SK-N-SH (cell line): ENCODE measurements around the gene OSGIN1. TPM values are rescaled to one million over a fixed set of nuclear protein-coding genes. Genes with fewer than 3 reads are reported as not detected.

Experiments
- CTCF ChIA-PET: fragments of 300-600, 350-600 bp; formaldehyde crosslinking; extraction: SDS; loops from one replicate; lab custom pipeline; 2021; lab: Yijun Ruan, JAX
- POLR2A ChIA-PET: fragments of 350-600 bp; sonication (Branson Sonifier 250); formaldehyde crosslinking; extraction: SDS; loops from one replicate; lab custom pipeline; 2020; ENCODE audit warnings: antibody characterized with exemption, inconsistent platforms; lab: Yijun Ruan, JAX
- DNase-seq: peaks from one replicate; pipeline ENCODE4 v3.0.0; 2012
- H2AFZ ChIP-seq: fragments of 200-600 bp; sonication (generic); 2 replicates; pipeline ENCODE4 v1.8.1; 2016; ENCODE audit warnings: antibody characterized with exemption, mild to moderate bottlenecking, low read depth
- H3F3A ChIP-seq: fragments of 200-600 bp; sonication (generic); replicated peaks from 2 replicates; pipeline ENCODE3; 2016; ENCODE audit warnings: antibody characterized with exemption, mild to moderate bottlenecking; ENCODE audit not compliant: insufficient read depth
- H3K27ac ChIP-seq, 2 experiments: fragments of 200-500 bp in 1 of 2; fragments of 200-600 bp in 1 of 2; sonication (Bioruptor generic) in 1 of 2; sonication (generic), shearing (Covaris generic) in 1 of 2; 2 replicates each; pipeline versions ENCODE4 v1.5.1 to v1.6.1; 2014 to 2016; ENCODE audit warnings: low read depth in 2 of 2, inconsistent platforms in 1 of 2, low read length in 1 of 2, mild to moderate bottlenecking in 1 of 2, mixed read lengths in 1 of 2
- H3K27me3 ChIP-seq: fragments of 200-600 bp; sonication (generic), shearing (Covaris generic); 2 replicates; pipeline ENCODE4 v1.6.1; 2016; ENCODE audit warnings: mixed run types; ENCODE audit not compliant: insufficient read depth
- H3K36me3 ChIP-seq, 2 experiments: fragments of 200-500 bp in 1 of 2; fragments of 200-600 bp in 1 of 2; sonication (Bioruptor generic) in 1 of 2; sonication (generic) in 1 of 2; replicated peaks in 1 of 2; 2 replicates each; pipeline versions ENCODE3 to v1.5.1; 2014 to 2016; ENCODE audit warnings: low read length in 1 of 2, mild to moderate bottlenecking in 1 of 2; ENCODE audit not compliant: insufficient read depth in 2 of 2, control insufficient read depth in 1 of 2
- H3K4me1 ChIP-seq, 2 experiments: fragments of 200-500 bp in 1 of 2; fragments of 200-600 bp in 1 of 2; sonication (Bioruptor generic) in 1 of 2; sonication (generic), shearing (Covaris generic) in 1 of 2; 2 replicates each; pipeline versions ENCODE4 v1.5.1 to v1.6.1; 2014 to 2016; ENCODE audit warnings: low read depth in 1 of 2, low read length in 1 of 2, mixed run types in 1 of 2; ENCODE audit not compliant: insufficient read depth in 2 of 2, control insufficient read depth in 1 of 2
- H3K4me2 ChIP-seq: fragments of 200-600 bp; sonication (generic), shearing (Covaris generic); 2 replicates; pipeline ENCODE4 v1.6.1; 2017; ENCODE audit warnings: mixed run types
- H3K4me3 ChIP-seq, 2 experiments: fragments of 200-500 bp in 1 of 2; fragments of 200-600 bp in 1 of 2; sonication (Bioruptor generic) in 1 of 2; sonication (generic), shearing (Covaris generic) in 1 of 2; 2 replicates each; pipeline versions ENCODE4 v1.5.1 to v1.8.1; 2014 to 2016; ENCODE audit warnings: low read depth in 2 of 2, inconsistent platforms in 1 of 2, low read length in 1 of 2, mild to moderate bottlenecking in 1 of 2, mixed read lengths in 1 of 2, moderate library complexity in 1 of 2
- H3K79me2 ChIP-seq: fragments of 200-600 bp; sonication (generic); 2 replicates; pipeline ENCODE4 v1.8.1; 2017; ENCODE audit warnings: mild to moderate bottlenecking; ENCODE audit not compliant: insufficient read depth
- H3K9ac ChIP-seq: fragments of 200-600 bp; sonication (generic); 2 replicates; pipeline ENCODE4 v1.6.1; 2017; ENCODE audit warnings: mixed run types
- H3K9me2 ChIP-seq: fragments of 200-600 bp; sonication (generic); 2 replicates; pipeline ENCODE4 v1.6.1; 2017; ENCODE audit warnings: mixed run types
- H3K9me3 ChIP-seq: fragments of 200-600 bp; sonication (generic); 2 replicates; pipeline ENCODE4 v1.6.1; 2017; ENCODE audit warnings: mixed run types, mild to moderate bottlenecking, moderate library complexity
- H4K20me1 ChIP-seq: fragments of 200-600 bp; sonication (generic); 2 replicates; pipeline ENCODE4 v1.6.1; 2017; ENCODE audit warnings: mild to moderate bottlenecking, mixed run types; ENCODE audit not compliant: insufficient read depth
- EZH2phosphoT487 ChIP-seq: fragments of 200-600 bp; sonication (generic); IDR thresholded peaks from 2 replicates; pipeline ENCODE4 v1.6.1; 2017; ENCODE audit warnings: low read depth, mixed run types, mild to moderate bottlenecking, antibody characterized with exemption, moderate library complexity, borderline replicate concordance
- FOSL2 ChIP-seq: IDR thresholded peaks from 2 replicates; pipeline ENCODE4 v1.4.0; 2012; ENCODE audit warnings: low read depth, mild to moderate bottlenecking, moderate library complexity, borderline replicate concordance
- MEF2A ChIP-seq: IDR thresholded peaks from 2 replicates; pipeline ENCODE4 v1.4.0; 2012; ENCODE audit warnings: low read depth, borderline replicate concordance
- RXRA ChIP-seq: IDR thresholded peaks from 2 replicates; pipeline ENCODE4 v1.4.0; 2012; ENCODE audit warnings: low read depth, mild to moderate bottlenecking, borderline replicate concordance
- TAF1 ChIP-seq: IDR thresholded peaks from 2 replicates; pipeline ENCODE4 v1.6.1; 2012; ENCODE audit warnings: low read depth, mild to moderate bottlenecking, low read length, moderate library complexity, borderline replicate concordance
- YY1 ChIP-seq: IDR thresholded peaks from 2 replicates; pipeline ENCODE4 v1.4.0; 2012; ENCODE audit warnings: low read depth, mild to moderate bottlenecking
- WGBS: methylation state at CpG from one replicate; pipeline ENCODE4 v1.1.6; 2017; ENCODE audit warnings: low lambda C conversion rate; 5-methylcytosine and 5-hydroxymethylcytosine counted together
- polyA plus RNA-seq, 3 experiments: library from polyadenylated mRNA; depleted of rRNA; stranded (reverse); fragments of >200 nt; gene quantifications; 2 replicates each; pipeline ENCODE4 v1.2.3, GENCODE V29; 2012
- TF ChIP-seq, protein P1 (sequence below): fragments of 150-350 bp; IDR thresholded peaks from 2 replicates; pipeline ENCODE4 v1.6.1; 2016; ENCODE audit warnings: mild to moderate bottlenecking, low read depth, low read length
- TF ChIP-seq, protein P2 (sequence below): fragments of 200-600 bp; sonication (generic); IDR thresholded peaks from 2 replicates; pipeline ENCODE4 v1.6.1; 2017; ENCODE audit warnings: antibody characterized with exemption, mild to moderate bottlenecking, moderate library complexity
- TF ChIP-seq, protein P3 (sequence below): IDR thresholded peaks from 2 replicates; pipeline ENCODE4 v1.4.0; 2012; ENCODE audit warnings: low read depth

Gene OSGIN1
- polyA plus RNA-seq, 1 of the 3 experiments (the other 2 are of a cell fraction): 4.8 TPM

DNA sequence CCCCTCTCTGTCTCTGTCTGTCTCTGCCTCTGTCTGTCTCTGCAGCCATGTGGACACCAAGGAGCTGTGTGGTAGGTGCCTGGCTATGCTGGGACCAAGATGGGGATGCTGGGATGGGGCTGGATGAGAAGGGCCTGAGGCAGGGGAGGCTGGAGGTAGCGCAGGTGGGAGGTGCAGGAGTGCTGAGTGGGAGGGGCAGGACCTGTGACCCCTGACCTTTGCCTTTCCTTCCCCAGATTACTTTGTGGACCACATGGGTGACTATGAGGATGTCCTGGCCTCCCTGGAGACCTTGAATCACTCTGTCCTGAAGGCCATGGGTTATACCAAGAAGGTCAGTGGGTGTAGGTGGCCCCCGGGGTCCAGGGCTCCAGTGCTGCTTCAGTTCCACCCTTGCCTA lies 27.8 kb downstream of the OSGIN1 start:
- WGBS: 100% methylated on average over 1 of the region's 2 CpGs
- H3K4me1 ChIP-seq: no peaks in the 10 kb centered on the region; a peak in 1 of 4 replicates
- no peaks in the 10 kb centered on the region for H3K36me3 ChIP-seq
- H3K79me2 ChIP-seq: no peaks in the 10 kb centered on the region
- H3F3A ChIP-seq: peaks cover 4% of the 10 kb centered on the region
- ChIA-PET CTCF (interaction anchor here (0.8 to 1.4 kb wide), 4 partner anchors 12 to 206 kb away, joined by 3 to 8 read pairs (median 3); partner anchors contain the start of gene TAF1C), POLR2A (no interaction called here)
- H3K9me2 ChIP-seq: no peaks in the 10 kb centered on the region
- no peak overlapping the region for H3K4me3 ChIP-seq
- TF ChIP-seq, protein P1, sequence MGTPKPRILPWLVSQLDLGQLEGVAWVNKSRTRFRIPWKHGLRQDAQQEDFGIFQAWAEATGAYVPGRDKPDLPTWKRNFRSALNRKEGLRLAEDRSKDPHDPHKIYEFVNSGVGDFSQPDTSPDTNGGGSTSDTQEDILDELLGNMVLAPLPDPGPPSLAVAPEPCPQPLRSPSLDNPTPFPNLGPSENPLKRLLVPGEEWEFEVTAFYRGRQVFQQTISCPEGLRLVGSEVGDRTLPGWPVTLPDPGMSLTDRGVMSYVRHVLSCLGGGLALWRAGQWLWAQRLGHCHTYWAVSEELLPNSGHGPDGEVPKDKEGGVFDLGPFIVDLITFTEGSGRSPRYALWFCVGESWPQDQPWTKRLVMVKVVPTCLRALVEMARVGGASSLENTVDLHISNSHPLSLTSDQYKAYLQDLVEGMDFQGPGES: no peak
- no peaks in the 10 kb centered on the region for H4K20me1 ChIP-seq
- no peak overlapping the region for H3K4me2 ChIP-seq
- H3K9ac ChIP-seq: no peak overlapping the region
- no peaks in the 10 kb centered on the region for H3K9me3 ChIP-seq
- no peaks in the 10 kb centered on the region for H3K27me3 ChIP-seq
- H2AFZ ChIP-seq: no peak overlapping the region
- H3K27ac ChIP-seq: no peak overlapping the region
- DNase-seq: no peak

DNA sequence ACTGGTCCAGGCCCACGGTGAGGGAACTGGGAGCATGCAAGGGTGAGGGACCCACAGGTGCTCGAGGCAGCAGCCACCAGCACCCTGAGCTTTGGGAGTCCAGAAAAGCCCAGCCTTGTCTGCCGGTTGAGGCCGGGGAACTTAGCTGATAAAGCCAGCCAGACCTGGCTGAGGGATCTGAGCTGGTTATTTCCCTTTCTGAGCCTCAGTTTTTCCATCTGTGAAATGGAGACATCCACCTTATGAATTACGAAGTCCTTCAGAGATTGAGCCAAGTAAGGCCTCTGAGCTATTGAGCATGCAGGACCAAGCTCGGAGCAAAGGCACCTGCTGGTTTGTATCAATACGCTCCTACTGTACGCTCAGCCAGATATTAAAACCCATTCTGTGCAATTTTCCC lies 28.8 kb downstream of the OSGIN1 start:
- H3K27me3 ChIP-seq: no peaks in the 10 kb centered on the region
- 90% methylated on average over 6 of the region's 8 CpGs for WGBS
- DNase-seq: no peak
- H3K4me1 ChIP-seq: no peaks in the 10 kb centered on the region; a peak in 1 of 4 replicates
- no peak overlapping the region for H3K4me3 ChIP-seq
- no peaks in the 10 kb centered on the region for H4K20me1 ChIP-seq
- POLR2A ChIA-PET: no interaction called here
- peaks cover 4% of the 10 kb centered on the region for H3F3A ChIP-seq
- no peaks in the 10 kb centered on the region for H3K9me2 ChIP-seq
- no peak overlapping the region for H3K9ac ChIP-seq
- no peak overlapping the region for H3K4me2 ChIP-seq
- CTCF ChIA-PET: interaction anchor here (0.6 to 1.4 kb wide), 3 partner anchors 11 to 25 kb away, joined by 3 to 8 read pairs (median 4); no protein-coding TSS in a partner anchor
- no peaks in the 10 kb centered on the region for H3K79me2 ChIP-seq
- no peaks in the 10 kb centered on the region for H3K9me3 ChIP-seq
- no peak overlapping the region for H2AFZ ChIP-seq
- TF ChIP-seq, protein P2, sequence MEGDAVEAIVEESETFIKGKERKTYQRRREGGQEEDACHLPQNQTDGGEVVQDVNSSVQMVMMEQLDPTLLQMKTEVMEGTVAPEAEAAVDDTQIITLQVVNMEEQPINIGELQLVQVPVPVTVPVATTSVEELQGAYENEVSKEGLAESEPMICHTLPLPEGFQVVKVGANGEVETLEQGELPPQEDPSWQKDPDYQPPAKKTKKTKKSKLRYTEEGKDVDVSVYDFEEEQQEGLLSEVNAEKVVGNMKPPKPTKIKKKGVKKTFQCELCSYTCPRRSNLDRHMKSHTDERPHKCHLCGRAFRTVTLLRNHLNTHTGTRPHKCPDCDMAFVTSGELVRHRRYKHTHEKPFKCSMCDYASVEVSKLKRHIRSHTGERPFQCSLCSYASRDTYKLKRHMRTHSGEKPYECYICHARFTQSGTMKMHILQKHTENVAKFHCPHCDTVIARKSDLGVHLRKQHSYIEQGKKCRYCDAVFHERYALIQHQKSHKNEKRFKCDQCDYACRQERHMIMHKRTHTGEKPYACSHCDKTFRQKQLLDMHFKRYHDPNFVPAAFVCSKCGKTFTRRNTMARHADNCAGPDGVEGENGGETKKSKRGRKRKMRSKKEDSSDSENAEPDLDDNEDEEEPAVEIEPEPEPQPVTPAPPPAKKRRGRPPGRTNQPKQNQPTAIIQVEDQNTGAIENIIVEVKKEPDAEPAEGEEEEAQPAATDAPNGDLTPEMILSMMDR: no peak
- TF ChIP-seq RXRA (no peak), MEF2A (no peak), TAF1 (no peak), FOSL2 (no peak), EZH2phosphoT487 (no peak), YY1 (no peak)
- TF ChIP-seq, protein P3, sequence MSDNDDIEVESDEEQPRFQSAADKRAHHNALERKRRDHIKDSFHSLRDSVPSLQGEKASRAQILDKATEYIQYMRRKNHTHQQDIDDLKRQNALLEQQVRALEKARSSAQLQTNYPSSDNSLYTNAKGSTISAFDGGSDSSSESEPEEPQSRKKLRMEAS: no peak
- H3K27ac ChIP-seq: no peak overlapping the region
- no peaks in the 10 kb centered on the region for H3K36me3 ChIP-seq
